GM23338 (cell line): ENCODE data around the gene P2RY6. TPM values are rescaled to one million over a fixed set of nuclear protein-coding genes. Genes with fewer than 3 reads are reported as not detected.

Source experiments
- ATAC-seq: fragments of 200-7000 bp; cut with Tn5 transposase; 3 replicates; pipeline ENCODE4 v1.9.1; 2020
- DNase-seq: peaks from one replicate; pipeline ENCODE4 v3.0.0-alpha.2; 2015; ENCODE audit warnings: low spot score
- H2AFZ ChIP-seq: fragments of 200-600 bp; sonication (generic); 2 replicates; pipeline ENCODE4 v1.8.0; 2016; ENCODE audit warnings: antibody characterized with exemption, mild to moderate bottlenecking, moderate library complexity
- H3F3A ChIP-seq: fragments of 200-600 bp; sonication (generic); replicated peaks from 2 replicates; pipeline ENCODE4 v1.8.0; 2017; ENCODE audit warnings: antibody characterized with exemption, mixed run types, low read depth
- H3K27ac ChIP-seq: fragments of 200-600 bp; sonication (generic); 2 replicates; pipeline ENCODE4 v1.6.1; 2016; ENCODE audit warnings: low read depth
- H3K27me3 ChIP-seq: fragments of 200-600 bp; sonication (generic); 2 replicates; pipeline ENCODE4 v1.8.0; 2016; ENCODE audit warnings: mild to moderate bottlenecking, mixed run types, moderate library complexity; ENCODE audit not compliant: insufficient read depth
- H3K36me3 ChIP-seq: fragments of 200-600 bp; sonication (generic); 2 replicates; pipeline ENCODE4 v1.8.0; 2016; ENCODE audit warnings: mild to moderate bottlenecking; ENCODE audit not compliant: insufficient read depth
- H3K4me1 ChIP-seq: fragments of 200-600 bp; sonication (generic); 2 replicates; pipeline ENCODE4 v1.8.0; 2016; ENCODE audit warnings: mild to moderate bottlenecking, moderate library complexity; ENCODE audit not compliant: insufficient read depth
- H3K4me2 ChIP-seq: fragments of 200-600 bp; sonication (generic); 2 replicates; pipeline ENCODE4 v1.7.1; 2017; ENCODE audit warnings: mixed run types
- H3K4me3 ChIP-seq: fragments of 200-600 bp; sonication (generic); 2 replicates; pipeline ENCODE4 v1.6.1; 2016; ENCODE audit warnings: mixed run types
- H3K79me2 ChIP-seq: fragments of 200-600 bp; sonication (generic); replicated peaks from 2 replicates; pipeline ENCODE4 v1.8.0; 2017; ENCODE audit warnings: mild to moderate bottlenecking; ENCODE audit not compliant: insufficient read depth
- H3K9me2 ChIP-seq: fragments of 200-600 bp; sonication (generic); 2 replicates; pipeline ENCODE4 v1.8.0; 2017; ENCODE audit not compliant: insufficient read depth
- H4K20me1 ChIP-seq: fragments of 200-600 bp; sonication (generic); replicated peaks from 2 replicates; pipeline ENCODE4 v1.8.0; 2017; ENCODE audit warnings: mild to moderate bottlenecking; ENCODE audit not compliant: insufficient read depth
- H3K27ac Mint-ChIP-seq: 2 replicates; pipeline ENCODE4 v1.8.0; 2020; ENCODE audit warnings: inconsistent platforms, mild to moderate bottlenecking, moderate library complexity, mixed read lengths
- H3K27me3 Mint-ChIP-seq: 3 replicates; pipeline ENCODE4 v1.8.0; 2022; ENCODE audit warnings: low read depth, mild to moderate bottlenecking, moderate library complexity, mixed read lengths, inconsistent platforms; ENCODE audit not compliant: insufficient read depth, poor library complexity
- H3K36me3 Mint-ChIP-seq: 3 replicates; pipeline ENCODE4 v1.8.0; 2021; ENCODE audit warnings: low read depth, mild to moderate bottlenecking, inconsistent platforms, moderate library complexity, mixed read lengths
- H3K4me1 Mint-ChIP-seq: 3 replicates; pipeline ENCODE4 v1.8.0; 2020; ENCODE audit warnings: mild to moderate bottlenecking, inconsistent platforms, mixed read lengths
- H3K4me3 Mint-ChIP-seq: 3 replicates; pipeline ENCODE4 v1.8.0; 2021; ENCODE audit warnings: moderate library complexity, mild to moderate bottlenecking, inconsistent platforms, mixed read lengths
- H3K9me3 Mint-ChIP-seq: 3 replicates; pipeline ENCODE4 v1.8.0; 2020; ENCODE audit warnings: moderate library complexity, mild to moderate bottlenecking, inconsistent platforms, mixed read lengths
- CREB1 ChIP-seq: fragments of 250-450 bp; sonication (Bioruptor Pico); IDR thresholded peaks from 2 replicates; pipeline ENCODE4 v1.5.0; 2020; ENCODE audit warnings: low read depth, mild to moderate bottlenecking, moderate library complexity
- NANOG ChIP-seq: IDR thresholded peaks from 2 replicates; pipeline ENCODE4 v1.6.1; 2016; ENCODE audit warnings: antibody characterized with exemption, borderline replicate concordance
- STAT1 ChIP-seq: IDR thresholded peaks from one replicate; pipeline ENCODE4 v1.6.1; 2016; ENCODE audit warnings: antibody characterized with exemption; ENCODE audit not compliant: unreplicated experiment
- ZNF114 ChIP-seq: fragments of 250-450 bp; sonication (Bioruptor Pico); IDR thresholded peaks from 2 replicates; pipeline ENCODE4 v1.5.0; 2020; ENCODE audit warnings: mild to moderate bottlenecking, moderate library complexity
- ZNF331 ChIP-seq: fragments of 250-450 bp; sonication (Bioruptor Pico); IDR thresholded peaks from 2 replicates; pipeline ENCODE4 v1.5.0; 2020; ENCODE audit warnings: low read depth, mild to moderate bottlenecking, moderate library complexity
- polyA plus RNA-seq: library from polyadenylated mRNA; unstranded; fragments of >200 nt; fragmentation: Nextera tagmentation; extraction: Ambion mirVana; gene quantifications from 2 replicates; pipeline ENCODE4 v1.2.1, GENCODE V29; 2016
- total RNA-seq: library from RNA; depleted of rRNA; stranded (reverse); fragments of >200 nt; shearing (Covaris generic); gene quantifications from 2 replicates; pipeline ENCODE4 v1.2.3, GENCODE V29; 2014
- TF ChIP-seq, protein P1 (sequence below): fragments of 250-450 bp; sonication (Bioruptor Pico); IDR thresholded peaks from 2 replicates; pipeline ENCODE4 v1.5.0; 2020; ENCODE audit warnings: mild to moderate bottlenecking, moderate library complexity
- TF ChIP-seq, protein P2 (sequence below), 2 experiments: fragments of 200-600 bp in 1 of 2; sonication (generic) in 1 of 2; conservative IDR thresholded peaks; 2 replicates each; pipeline versions ENCODE4 v1.5.1 to v1.6.1; 2016 to 2017; ENCODE audit warnings: antibody characterized with exemption in 2 of 2, low read depth in 2 of 2, mild to moderate bottlenecking in 2 of 2, moderate library complexity in 1 of 2
- TF ChIP-seq, protein P3 (sequence below): IDR thresholded peaks from one replicate; pipeline ENCODE4 v1.6.1; 2018; ENCODE audit warnings: antibody characterized with exemption; ENCODE audit not compliant: unreplicated experiment

P2RY6 gene
- total and polyA plus RNA-seq, 2 experiments from 2014 or later, result not detected

DNA sequence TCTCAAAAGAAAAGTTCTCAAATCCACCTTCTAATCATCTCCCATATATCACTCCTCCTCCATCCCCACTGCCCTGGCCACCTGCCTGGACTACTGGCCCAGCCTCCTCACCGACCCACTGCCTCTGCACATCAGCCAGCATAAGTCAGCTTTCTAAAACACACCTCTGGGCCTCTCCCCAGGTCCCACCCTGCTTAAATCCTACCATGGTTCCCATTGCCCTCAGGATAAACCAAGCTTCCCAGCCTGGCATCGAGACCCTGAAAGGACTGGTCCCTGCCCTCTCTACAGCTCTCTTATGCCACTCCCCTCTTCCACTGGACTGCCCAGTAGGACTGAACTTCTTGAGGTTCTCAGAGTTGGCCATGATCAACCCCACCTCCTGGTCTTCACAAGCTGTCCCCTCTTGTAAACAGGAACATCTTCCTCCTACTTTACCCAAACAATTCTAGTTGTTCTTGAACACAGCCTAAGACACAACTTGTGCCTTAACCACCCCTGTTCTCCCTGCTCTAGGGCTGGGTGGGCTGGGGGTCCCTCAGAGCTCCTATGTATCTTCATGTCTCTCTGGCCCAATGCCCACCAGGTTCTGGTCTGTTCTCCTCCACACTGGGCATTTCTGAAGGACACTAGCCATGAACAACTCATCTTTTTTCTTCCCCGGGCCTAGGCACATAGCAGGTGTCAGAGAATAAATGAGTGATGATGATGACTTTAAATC lies 12.6 kb upstream of the P2RY6 start (continued):
- TF ChIP-seq, protein P1, sequence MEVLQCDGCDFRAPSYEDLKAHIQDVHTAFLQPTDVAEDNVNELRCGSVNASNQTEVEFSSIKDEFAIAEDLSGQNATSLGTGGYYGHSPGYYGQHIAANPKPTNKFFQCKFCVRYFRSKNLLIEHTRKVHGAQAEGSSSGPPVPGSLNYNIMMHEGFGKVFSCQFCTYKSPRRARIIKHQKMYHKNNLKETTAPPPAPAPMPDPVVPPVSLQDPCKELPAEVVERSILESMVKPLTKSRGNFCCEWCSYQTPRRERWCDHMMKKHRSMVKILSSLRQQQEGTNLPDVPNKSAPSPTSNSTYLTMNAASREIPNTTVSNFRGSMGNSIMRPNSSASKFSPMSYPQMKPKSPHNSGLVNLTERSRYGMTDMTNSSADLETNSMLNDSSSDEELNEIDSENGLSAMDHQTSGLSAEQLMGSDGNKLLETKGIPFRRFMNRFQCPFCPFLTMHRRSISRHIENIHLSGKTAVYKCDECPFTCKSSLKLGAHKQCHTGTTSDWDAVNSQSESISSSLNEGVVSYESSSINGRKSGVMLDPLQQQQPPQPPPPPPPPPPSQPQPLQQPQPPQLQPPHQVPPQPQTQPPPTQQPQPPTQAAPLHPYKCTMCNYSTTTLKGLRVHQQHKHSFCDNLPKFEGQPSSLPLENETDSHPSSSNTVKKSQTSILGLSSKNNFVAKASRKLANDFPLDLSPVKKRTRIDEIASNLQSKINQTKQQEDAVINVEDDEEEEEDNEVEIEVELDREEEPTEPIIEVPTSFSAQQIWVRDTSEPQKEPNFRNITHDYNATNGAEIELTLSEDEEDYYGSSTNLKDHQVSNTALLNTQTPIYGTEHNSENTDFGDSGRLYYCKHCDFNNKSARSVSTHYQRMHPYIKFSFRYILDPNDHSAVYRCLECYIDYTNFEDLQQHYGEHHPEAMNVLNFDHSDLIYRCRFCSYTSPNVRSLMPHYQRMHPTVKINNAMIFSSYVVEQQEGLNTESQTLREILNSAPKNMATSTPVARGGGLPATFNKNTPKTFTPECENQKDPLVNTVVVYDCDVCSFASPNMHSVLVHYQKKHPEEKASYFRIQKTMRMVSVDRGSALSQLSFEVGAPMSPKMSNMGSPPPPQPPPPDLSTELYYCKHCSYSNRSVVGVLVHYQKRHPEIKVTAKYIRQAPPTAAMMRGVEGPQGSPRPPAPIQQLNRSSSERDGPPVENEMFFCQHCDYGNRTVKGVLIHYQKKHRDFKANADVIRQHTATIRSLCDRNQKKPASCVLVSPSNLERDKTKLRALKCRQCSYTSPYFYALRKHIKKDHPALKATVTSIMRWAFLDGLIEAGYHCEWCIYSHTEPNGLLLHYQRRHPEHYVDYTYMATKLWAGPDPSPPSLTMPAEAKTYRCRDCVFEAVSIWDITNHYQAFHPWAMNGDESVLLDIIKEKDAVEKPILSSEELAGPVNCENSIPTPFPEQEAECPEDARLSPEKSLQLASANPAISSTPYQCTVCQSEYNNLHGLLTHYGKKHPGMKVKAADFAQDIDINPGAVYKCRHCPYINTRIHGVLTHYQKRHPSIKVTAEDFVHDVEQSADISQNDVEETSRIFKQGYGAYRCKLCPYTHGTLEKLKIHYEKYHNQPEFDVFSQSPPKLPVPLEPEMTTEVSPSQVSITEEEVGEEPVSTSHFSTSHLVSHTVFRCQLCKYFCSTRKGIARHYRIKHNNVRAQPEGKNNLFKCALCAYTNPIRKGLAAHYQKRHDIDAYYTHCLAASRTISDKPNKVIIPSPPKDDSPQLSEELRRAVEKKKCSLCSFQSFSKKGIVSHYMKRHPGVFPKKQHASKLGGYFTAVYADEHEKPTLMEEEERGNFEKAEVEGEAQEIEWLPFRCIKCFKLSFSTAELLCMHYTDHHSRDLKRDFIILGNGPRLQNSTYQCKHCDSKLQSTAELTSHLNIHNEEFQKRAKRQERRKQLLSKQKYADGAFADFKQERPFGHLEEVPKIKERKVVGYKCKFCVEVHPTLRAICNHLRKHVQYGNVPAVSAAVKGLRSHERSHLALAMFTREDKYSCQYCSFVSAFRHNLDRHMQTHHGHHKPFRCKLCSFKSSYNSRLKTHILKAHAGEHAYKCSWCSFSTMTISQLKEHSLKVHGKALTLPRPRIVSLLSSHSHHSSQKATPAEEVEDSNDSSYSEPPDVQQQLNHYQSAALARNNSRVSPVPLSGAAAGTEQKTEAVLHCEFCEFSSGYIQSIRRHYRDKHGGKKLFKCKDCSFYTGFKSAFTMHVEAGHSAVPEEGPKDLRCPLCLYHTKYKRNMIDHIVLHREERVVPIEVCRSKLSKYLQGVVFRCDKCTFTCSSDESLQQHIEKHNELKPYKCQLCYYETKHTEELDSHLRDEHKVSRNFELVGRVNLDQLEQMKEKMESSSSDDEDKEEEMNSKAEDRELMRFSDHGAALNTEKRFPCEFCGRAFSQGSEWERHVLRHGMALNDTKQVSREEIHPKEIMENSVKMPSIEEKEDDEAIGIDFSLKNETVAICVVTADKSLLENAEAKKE (CRISPR knock-in tag), result no peak
- TF ChIP-seq STAT1 (no peak), CREB1 (CRISPR knock-in tag) (no peak), ZNF114 (CRISPR knock-in tag) (no peak)

DNA sequence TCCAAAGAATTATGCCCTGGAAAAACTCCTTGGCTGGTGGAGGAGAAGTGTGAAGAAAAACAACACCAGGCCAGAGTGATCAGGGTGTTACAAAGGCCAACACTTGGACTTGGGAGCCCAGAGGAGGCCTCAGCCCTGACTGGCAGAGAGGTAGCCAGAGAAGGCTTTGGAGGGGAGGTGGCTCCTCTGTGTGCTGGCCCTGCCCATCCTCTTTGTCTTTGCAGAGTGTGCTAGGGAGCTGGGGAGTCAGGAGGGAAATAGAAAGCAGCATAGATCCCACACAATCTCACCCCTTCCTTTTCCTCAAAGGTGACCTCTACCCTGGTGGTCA lies 12.0 kb upstream of the P2RY6 start:
- Mint-ChIP-seq H3K4me1 (peaks cover 4% of the 10 kb centered on the region; the same call in 2 of the 3 replicates), H3K36me3 (no peaks in the 10 kb centered on the region), H3K4me3 (no peak overlapping the region), H3K27me3 (peaks cover 11% of the 10 kb centered on the region), H3K27ac (no peak overlapping the region), H3K9me3 (no peaks in the 10 kb centered on the region)
- Histone ChIP-seq H3K27ac (no peak overlapping the region), H2AFZ (no peak overlapping the region), H3F3A (no peaks in the 10 kb centered on the region), H3K4me1 (no peaks in the 10 kb centered on the region; the same call in 1 of the 2 replicates), H3K4me3 (no peak overlapping the region), H3K36me3 (no peaks in the 10 kb centered on the region), H4K20me1 (no peaks in the 10 kb centered on the region), H3K4me2 (no peak overlapping the region), H3K27me3 (peaks cover 13% of the 10 kb centered on the region; the same call in 1 of the 2 replicates), H3K9me2 (no peaks in the 10 kb centered on the region), H3K79me2 (no peaks in the 10 kb centered on the region)
- DNase-seq (no peak), ATAC-seq (no peak)
- TF ChIP-seq ZNF331 (CRISPR knock-in tag) (no peak), ZNF114 (CRISPR knock-in tag) (no peak), NANOG (no peak)
- TF ChIP-seq, protein P2, sequence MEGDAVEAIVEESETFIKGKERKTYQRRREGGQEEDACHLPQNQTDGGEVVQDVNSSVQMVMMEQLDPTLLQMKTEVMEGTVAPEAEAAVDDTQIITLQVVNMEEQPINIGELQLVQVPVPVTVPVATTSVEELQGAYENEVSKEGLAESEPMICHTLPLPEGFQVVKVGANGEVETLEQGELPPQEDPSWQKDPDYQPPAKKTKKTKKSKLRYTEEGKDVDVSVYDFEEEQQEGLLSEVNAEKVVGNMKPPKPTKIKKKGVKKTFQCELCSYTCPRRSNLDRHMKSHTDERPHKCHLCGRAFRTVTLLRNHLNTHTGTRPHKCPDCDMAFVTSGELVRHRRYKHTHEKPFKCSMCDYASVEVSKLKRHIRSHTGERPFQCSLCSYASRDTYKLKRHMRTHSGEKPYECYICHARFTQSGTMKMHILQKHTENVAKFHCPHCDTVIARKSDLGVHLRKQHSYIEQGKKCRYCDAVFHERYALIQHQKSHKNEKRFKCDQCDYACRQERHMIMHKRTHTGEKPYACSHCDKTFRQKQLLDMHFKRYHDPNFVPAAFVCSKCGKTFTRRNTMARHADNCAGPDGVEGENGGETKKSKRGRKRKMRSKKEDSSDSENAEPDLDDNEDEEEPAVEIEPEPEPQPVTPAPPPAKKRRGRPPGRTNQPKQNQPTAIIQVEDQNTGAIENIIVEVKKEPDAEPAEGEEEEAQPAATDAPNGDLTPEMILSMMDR (conservative IDR thresholded peaks at IDR 0.05; ENCODE audit: low read depth in 2 of 2), result no peak
- TF ChIP-seq, protein P3, sequence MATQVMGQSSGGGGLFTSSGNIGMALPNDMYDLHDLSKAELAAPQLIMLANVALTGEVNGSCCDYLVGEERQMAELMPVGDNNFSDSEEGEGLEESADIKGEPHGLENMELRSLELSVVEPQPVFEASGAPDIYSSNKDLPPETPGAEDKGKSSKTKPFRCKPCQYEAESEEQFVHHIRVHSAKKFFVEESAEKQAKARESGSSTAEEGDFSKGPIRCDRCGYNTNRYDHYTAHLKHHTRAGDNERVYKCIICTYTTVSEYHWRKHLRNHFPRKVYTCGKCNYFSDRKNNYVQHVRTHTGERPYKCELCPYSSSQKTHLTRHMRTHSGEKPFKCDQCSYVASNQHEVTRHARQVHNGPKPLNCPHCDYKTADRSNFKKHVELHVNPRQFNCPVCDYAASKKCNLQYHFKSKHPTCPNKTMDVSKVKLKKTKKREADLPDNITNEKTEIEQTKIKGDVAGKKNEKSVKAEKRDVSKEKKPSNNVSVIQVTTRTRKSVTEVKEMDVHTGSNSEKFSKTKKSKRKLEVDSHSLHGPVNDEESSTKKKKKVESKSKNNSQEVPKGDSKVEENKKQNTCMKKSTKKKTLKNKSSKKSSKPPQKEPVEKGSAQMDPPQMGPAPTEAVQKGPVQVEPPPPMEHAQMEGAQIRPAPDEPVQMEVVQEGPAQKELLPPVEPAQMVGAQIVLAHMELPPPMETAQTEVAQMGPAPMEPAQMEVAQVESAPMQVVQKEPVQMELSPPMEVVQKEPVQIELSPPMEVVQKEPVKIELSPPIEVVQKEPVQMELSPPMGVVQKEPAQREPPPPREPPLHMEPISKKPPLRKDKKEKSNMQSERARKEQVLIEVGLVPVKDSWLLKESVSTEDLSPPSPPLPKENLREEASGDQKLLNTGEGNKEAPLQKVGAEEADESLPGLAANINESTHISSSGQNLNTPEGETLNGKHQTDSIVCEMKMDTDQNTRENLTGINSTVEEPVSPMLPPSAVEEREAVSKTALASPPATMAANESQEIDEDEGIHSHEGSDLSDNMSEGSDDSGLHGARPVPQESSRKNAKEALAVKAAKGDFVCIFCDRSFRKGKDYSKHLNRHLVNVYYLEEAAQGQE, result no peak
